GM06990 (cell line): ENCODE results near the gene EPHA10.

ENCODE experiments used
- DNase-seq: peaks from one replicate; pipeline ENCODE4 v3.0.0-alpha.2; 2011; ENCODE audit not compliant: insufficient read length; ENCODE audit errors: extremely low read depth
- H3K27me3 ChIP-seq: replicated peaks from 2 replicates; pipeline ENCODE4 v1.6.0; 2011; ENCODE audit warnings: low read length; ENCODE audit not compliant: control insufficient read depth, insufficient read depth
- H3K36me3 ChIP-seq: 2 replicates; pipeline ENCODE4 v1.5.1; 2011; ENCODE audit warnings: low read length; ENCODE audit not compliant: control insufficient read depth, insufficient read depth
- H3K4me3 ChIP-seq: replicated peaks from 2 replicates; pipeline ENCODE4 v1.5.1; 2011; ENCODE audit warnings: low read depth, mild to moderate bottlenecking, control low read depth, low read length
- TF ChIP-seq, protein P1 (sequence below): IDR thresholded peaks from 2 replicates; pipeline ENCODE4 v1.5.1; 2011; ENCODE audit warnings: low read length, control low read depth, mild to moderate bottlenecking, inconsistent platforms; ENCODE audit not compliant: insufficient read depth, poor library complexity, severe bottlenecking

EPHA10 gene

DNA sequence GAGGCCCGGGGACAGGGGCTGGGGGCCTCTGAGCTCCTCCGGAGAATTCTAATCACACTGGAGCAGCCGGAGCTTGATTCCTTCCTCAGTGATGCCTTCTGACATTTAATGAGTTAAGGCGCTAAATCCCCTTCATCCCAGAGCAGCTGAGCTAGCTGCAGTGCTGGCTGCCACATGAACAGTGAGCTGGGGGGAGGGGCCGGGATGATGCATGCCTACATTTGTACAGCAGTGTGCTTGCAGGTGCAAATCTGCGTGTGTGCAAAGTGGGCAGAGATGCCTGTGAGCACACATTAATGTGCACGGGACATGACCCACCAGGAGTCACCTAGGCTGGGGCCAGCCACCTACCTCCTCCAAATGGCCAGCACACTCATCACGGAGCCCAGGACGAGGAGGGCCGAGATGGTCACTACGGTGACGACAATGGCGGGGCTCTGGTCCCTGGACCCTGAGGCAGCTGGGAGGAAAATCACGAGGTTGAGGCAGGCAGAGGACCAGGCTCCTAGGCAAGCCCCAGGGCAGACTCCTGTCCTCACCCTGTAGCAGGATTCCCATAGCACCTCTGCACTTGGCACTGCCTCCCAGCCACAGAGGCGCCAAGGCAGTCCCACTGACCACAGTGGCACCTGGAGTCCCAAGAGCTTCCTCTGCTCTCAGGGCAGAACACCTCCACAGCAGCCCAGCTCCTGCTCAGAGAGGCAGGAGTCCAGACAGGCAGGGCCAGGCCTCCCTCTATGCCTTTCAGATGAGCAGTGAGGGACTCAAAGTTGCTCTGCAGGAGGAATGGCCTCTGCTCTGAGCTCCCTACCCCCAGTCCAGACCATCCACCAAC, 38.0 kb downstream of the EPHA10 start:
- H3K27me3 ChIP-seq: no peaks in the 10 kb centered on the region; the same call in none of the 2 replicates
- TF ChIP-seq, protein P1, sequence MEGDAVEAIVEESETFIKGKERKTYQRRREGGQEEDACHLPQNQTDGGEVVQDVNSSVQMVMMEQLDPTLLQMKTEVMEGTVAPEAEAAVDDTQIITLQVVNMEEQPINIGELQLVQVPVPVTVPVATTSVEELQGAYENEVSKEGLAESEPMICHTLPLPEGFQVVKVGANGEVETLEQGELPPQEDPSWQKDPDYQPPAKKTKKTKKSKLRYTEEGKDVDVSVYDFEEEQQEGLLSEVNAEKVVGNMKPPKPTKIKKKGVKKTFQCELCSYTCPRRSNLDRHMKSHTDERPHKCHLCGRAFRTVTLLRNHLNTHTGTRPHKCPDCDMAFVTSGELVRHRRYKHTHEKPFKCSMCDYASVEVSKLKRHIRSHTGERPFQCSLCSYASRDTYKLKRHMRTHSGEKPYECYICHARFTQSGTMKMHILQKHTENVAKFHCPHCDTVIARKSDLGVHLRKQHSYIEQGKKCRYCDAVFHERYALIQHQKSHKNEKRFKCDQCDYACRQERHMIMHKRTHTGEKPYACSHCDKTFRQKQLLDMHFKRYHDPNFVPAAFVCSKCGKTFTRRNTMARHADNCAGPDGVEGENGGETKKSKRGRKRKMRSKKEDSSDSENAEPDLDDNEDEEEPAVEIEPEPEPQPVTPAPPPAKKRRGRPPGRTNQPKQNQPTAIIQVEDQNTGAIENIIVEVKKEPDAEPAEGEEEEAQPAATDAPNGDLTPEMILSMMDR: no peak
- H3K4me3 ChIP-seq: no peak overlapping the region
- H3K36me3 ChIP-seq: no peaks in the 10 kb centered on the region
- DNase-seq: no peak

- TF ChIP-seq, protein P1: no peak
- no peak overlapping the region for H3K4me3 ChIP-seq
- H3K36me3 ChIP-seq: no peaks in the 10 kb centered on the region
- no peaks in the 10 kb centered on the region; the same call in none of the 2 replicates for H3K27me3 ChIP-seq
- DNase-seq: no peak
Observed at GRCh38 chr1:37725851-37726613, 38.9 kb downstream of the EPHA10 start.

DNA sequence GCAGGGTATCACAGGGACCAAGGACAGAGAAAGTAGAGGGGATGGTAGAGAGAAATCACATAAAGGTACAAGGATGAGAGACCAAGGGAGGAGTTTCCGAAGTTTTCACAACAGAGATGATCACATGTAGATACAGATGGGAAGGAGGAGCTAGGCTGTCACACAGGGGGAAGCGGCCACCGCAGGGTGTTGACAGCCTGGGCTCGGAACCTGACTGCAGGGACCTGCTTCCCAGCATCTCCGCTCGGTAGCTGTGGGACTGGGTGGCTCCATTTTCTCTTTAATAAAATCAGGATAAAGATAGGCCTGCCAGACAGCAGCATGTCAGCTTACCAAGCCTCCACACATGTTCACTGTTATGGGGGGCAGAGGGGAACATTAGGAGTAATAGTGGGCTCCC, 40.3 kb downstream of the EPHA10 start:
- DNase-seq: no peak
- H3K36me3 ChIP-seq: no peaks in the 10 kb centered on the region
- no peaks in the 10 kb centered on the region; the same call in none of the 2 replicates for H3K27me3 ChIP-seq
- TF ChIP-seq, protein P1: no peak
- no peak overlapping the region for H3K4me3 ChIP-seq

- TF ChIP-seq, protein P1: no peak
- H3K36me3 ChIP-seq: no peaks in the 10 kb centered on the region
- H3K27me3 ChIP-seq: no peaks in the 10 kb centered on the region; the same call in none of the 2 replicates
- DNase-seq: no peak
- no peak overlapping the region for H3K4me3 ChIP-seq
Observed at GRCh38 chr1:37723390-37724078, 41.4 kb downstream of the EPHA10 start.

- H3K36me3 ChIP-seq: no peaks in the 10 kb centered on the region
- H3K4me3 ChIP-seq: no peak overlapping the region
- TF ChIP-seq, protein P1: no peak
- DNase-seq: no peak
- H3K27me3 ChIP-seq: no peaks in the 10 kb centered on the region; the same call in 1 of the 2 replicates
Observed at GRCh38 chr1:37723072-37723389, 41.9 kb downstream of the EPHA10 start.
